OCI-LY7 (cell line): ENCODE results near the gene MIER2. TPM values are rescaled to one million over a fixed set of nuclear protein-coding genes. Genes with fewer than 3 reads are reported as not detected.
"Not testable (repeated sequence)": the region's sequence is repeated elsewhere in the genome, so short reads cannot be mapped to it uniquely, and the experiment has no call there.

Source experiments
- Bru-seq: library from RNA; stranded (reverse); fragments of 400-500 nt; gene quantifications from one replicate; lab custom pipeline; 2021; lab: Mats Ljungman, UMichigan
- BruChase-seq, 2 experiments: library from RNA; stranded (reverse); fragments of 400-500 nt; gene quantifications; one replicate each; lab custom pipeline; 2021; lab: Mats Ljungman, UMichigan
- BruUV-seq: library from RNA; stranded (reverse); fragments of 400-500 nt; replicated peaks from 2 replicates; lab custom pipeline; 2021; lab: Mats Ljungman, UMichigan
- CTCF ChIA-PET: fragments of 300-600 bp; sonication (Branson Sonifier 250); formaldehyde crosslinking; loops from one replicate; lab custom pipeline; 2022; ENCODE audit warnings: antibody characterized with exemption; ENCODE audit not compliant: unreplicated experiment; lab: Charles Lee
- POLR2A ChIA-PET: fragments of 300-600 bp; sonication (Branson Sonifier 250); formaldehyde crosslinking; loops from one replicate; lab custom pipeline; 2022; ENCODE audit warnings: antibody characterized with exemption; lab: Charles Lee
- DNase-seq: peaks from one replicate; pipeline ENCODE4 v3.0.0-alpha.2; 2015; ENCODE audit warnings: low spot score
- H2AFZ ChIP-seq: fragments of 200-600 bp; sonication (generic), shearing (Covaris generic); 2 replicates; pipeline ENCODE4 v1.6.1; 2014; ENCODE audit warnings: mild to moderate bottlenecking, antibody characterized with exemption, low read length, moderate library complexity
- H3K27ac ChIP-seq: fragments of 200-600 bp; sonication (generic); 2 replicates; pipeline ENCODE4 v1.5.1; 2014; ENCODE audit warnings: mixed run types, low read depth, mild to moderate bottlenecking, moderate library complexity, low read length, inconsistent platforms; ENCODE audit not compliant: poor library complexity, severe bottlenecking
- H3K36me3 ChIP-seq: fragments of 200-600 bp; sonication (generic); 2 replicates; pipeline ENCODE4 v1.6.1; 2014; ENCODE audit warnings: mild to moderate bottlenecking, antibody characterized with exemption, low read length, moderate library complexity, mixed read lengths; ENCODE audit not compliant: insufficient read depth
- H3K4me1 ChIP-seq: fragments of 200-600 bp; sonication (generic); 2 replicates; pipeline ENCODE4 v1.5.1; 2014; ENCODE audit warnings: mild to moderate bottlenecking, low read length; ENCODE audit not compliant: insufficient read depth, poor library complexity, severe bottlenecking
- H3K4me2 ChIP-seq: fragments of 200-600 bp; sonication (generic); 2 replicates; pipeline ENCODE4 v1.6.1; 2014; ENCODE audit warnings: mild to moderate bottlenecking, low read length
- H3K4me3 ChIP-seq: fragments of 200-600 bp; sonication (generic); 2 replicates; pipeline ENCODE4 v1.5.1; 2014; ENCODE audit warnings: mild to moderate bottlenecking, low read depth, low read length; ENCODE audit not compliant: poor library complexity, severe bottlenecking
- H3K79me2 ChIP-seq: fragments of 200-600 bp; sonication (generic); 2 replicates; pipeline ENCODE4 v1.6.1; 2016; ENCODE audit warnings: low read depth, mild to moderate bottlenecking, low read length, moderate library complexity, mixed read lengths; ENCODE audit not compliant: insufficient read depth
- H3K9me2 ChIP-seq: fragments of 200-600 bp; sonication (generic); 2 replicates; pipeline ENCODE4 v1.6.1; 2016; ENCODE audit warnings: mild to moderate bottlenecking, low read length, mixed read lengths; ENCODE audit not compliant: insufficient read depth
- H3K9me3 ChIP-seq: fragments of 200-600 bp; sonication (generic); 2 replicates; pipeline ENCODE4 v1.6.1; 2014; ENCODE audit warnings: mild to moderate bottlenecking, mixed run types, low read length, mixed read lengths
- H4K20me1 ChIP-seq: fragments of 200-600 bp; sonication (generic); 2 replicates; pipeline ENCODE4 v1.6.1; 2014; ENCODE audit warnings: mild to moderate bottlenecking, antibody characterized with exemption, low read length, moderate library complexity, mixed read lengths; ENCODE audit not compliant: insufficient read depth
- EZH2phosphoT487 ChIP-seq: fragments of 200-600 bp; sonication (generic); IDR thresholded peaks from 2 replicates; pipeline ENCODE4 v1.6.1; 2018; ENCODE audit warnings: low read depth, borderline replicate concordance, mild to moderate bottlenecking, mixed run types, antibody characterized with exemption, low read length, moderate library complexity, mixed read lengths
- intact Hi-C: fragments of 100-400 bp; cut with micrococcal nuclease; formaldehyde crosslinking; loops from one replicate; pipeline ENCODE4 v1.10.0; 2022; ENCODE audit not compliant: unreplicated experiment
- long read RNA-seq: library from polyadenylated mRNA; stranded (forward); transcript quantifications from one replicate; pipeline ENCODE4 v2.0.0, GENCODE V29; 2022
- total RNA-seq, 2 experiments: library from RNA; depleted of rRNA in 1 of 2; stranded (reverse); fragments of >200 nt in 1 of 2; shearing (Covaris generic) in 1 of 2; gene quantifications; 2 replicates each; pipeline ENCODE4 v1.2.3, GENCODE V29; 2014 to 2022
- TF ChIP-seq, protein P1 (sequence below): fragments of 200-600 bp; sonication (generic); conservative IDR thresholded peaks from 2 replicates; pipeline ENCODE4 v1.5.1; 2014; ENCODE audit warnings: mild to moderate bottlenecking, antibody characterized with exemption, low read length, moderate library complexity, mixed read lengths

MIER2 gene, protein sequence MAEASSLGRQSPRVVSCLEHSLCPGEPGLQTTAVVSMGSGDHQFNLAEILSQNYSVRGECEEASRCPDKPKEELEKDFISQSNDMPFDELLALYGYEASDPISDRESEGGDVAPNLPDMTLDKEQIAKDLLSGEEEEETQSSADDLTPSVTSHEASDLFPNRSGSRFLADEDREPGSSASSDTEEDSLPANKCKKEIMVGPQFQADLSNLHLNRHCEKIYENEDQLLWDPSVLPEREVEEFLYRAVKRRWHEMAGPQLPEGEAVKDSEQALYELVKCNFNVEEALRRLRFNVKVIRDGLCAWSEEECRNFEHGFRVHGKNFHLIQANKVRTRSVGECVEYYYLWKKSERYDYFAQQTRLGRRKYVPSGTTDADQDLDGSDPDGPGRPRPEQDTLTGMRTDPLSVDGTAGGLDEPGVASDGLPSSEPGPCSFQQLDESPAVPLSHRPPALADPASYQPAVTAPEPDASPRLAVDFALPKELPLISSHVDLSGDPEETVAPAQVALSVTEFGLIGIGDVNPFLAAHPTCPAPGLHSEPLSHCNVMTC
- total RNA-seq (2014; rRNA removed; shearing (Covaris generic)) (21.6 and 30.2 TPM in 2 replicates), total RNA-seq (2022) (29.1 and 33.0 TPM in 2 replicates), Bru-seq, nascent RNA (percentile 60 among the genes with signal in this experiment), BruChase-seq, experiment 1, labeled RNA remaining after a 6-hour chase (percentile 63 among the genes with signal in this experiment), BruChase-seq, experiment 2, labeled RNA remaining after a 2-hour chase (percentile 65 among the genes with signal in this experiment)
- long read RNA-seq, full-length matches to known transcripts, result 13 of 43 reads
- long read RNA-seq, partial matches to known transcripts, result 5 of 43 reads
- long read RNA-seq, other reads (novel, unspliced or antisense), result 25 of 43 reads

DNA sequence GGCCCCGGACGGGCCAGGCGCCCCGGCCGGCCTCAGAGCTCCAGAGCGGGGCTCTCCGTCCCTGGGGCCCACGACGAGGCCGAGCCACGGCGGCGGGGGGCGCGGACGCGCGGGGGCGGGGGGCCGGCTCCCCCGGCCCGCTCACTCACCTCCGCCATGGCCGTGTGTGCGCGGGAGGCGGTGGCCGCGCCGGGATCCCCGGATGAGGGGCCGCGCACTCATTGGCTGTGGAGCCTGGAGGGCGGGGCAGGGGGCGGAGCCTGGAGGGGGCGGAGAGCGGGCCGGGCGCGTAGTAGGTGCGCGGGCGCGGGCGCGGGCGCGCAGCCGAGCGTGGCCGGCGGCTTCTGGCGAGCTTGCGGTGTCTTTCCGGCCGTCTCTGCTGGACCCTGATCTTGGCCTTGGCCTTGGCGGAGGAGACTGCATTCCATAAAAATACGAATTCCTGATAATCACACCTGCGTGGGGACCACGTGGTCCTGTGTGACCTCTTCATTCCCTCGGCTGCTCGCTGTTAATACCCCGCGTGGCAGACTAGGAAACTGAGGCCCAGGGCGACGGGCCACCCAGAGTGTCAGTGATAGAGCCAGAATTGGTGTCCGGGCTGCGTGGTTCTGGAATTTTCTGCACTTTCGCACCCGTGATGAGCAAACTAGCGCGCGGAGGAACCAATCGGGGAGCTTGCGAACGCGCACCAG lies at the start of gene MIER2:
Gene MIER2, minus strand, starts transcription at position 172 of the 695 bp plus-strand sequence. Its CDS starts 14 bp downstream, at position 158.
- H3K4me3 ChIP-seq, result peak within 1 kb of the TSS; percentile 95
- peak within 1 kb of the TSS; percentile 93 for H2AFZ ChIP-seq
- peak; percentile 87 for DNase-seq
- peaks cover 32% of the 10 kb centered on the region for H3K36me3 ChIP-seq
- H4K20me1 ChIP-seq, result peaks cover 15% of the 10 kb centered on the region; the same call in 1 of the 2 replicates
- peaks cover 45% of the 10 kb centered on the region for H3K4me1 ChIP-seq
- H3K9me2 ChIP-seq, result no peaks in the 10 kb centered on the region
- ChIA-PET POLR2A (no interaction called here), CTCF (no interaction called here)
- TF ChIP-seq EZH2phosphoT487, result no peak
- TF ChIP-seq, protein P1, sequence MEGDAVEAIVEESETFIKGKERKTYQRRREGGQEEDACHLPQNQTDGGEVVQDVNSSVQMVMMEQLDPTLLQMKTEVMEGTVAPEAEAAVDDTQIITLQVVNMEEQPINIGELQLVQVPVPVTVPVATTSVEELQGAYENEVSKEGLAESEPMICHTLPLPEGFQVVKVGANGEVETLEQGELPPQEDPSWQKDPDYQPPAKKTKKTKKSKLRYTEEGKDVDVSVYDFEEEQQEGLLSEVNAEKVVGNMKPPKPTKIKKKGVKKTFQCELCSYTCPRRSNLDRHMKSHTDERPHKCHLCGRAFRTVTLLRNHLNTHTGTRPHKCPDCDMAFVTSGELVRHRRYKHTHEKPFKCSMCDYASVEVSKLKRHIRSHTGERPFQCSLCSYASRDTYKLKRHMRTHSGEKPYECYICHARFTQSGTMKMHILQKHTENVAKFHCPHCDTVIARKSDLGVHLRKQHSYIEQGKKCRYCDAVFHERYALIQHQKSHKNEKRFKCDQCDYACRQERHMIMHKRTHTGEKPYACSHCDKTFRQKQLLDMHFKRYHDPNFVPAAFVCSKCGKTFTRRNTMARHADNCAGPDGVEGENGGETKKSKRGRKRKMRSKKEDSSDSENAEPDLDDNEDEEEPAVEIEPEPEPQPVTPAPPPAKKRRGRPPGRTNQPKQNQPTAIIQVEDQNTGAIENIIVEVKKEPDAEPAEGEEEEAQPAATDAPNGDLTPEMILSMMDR, result no peak
- H3K4me2 ChIP-seq, result peak within 1 kb of the TSS; percentile 78
- H3K9me3 ChIP-seq, result no peaks in the 10 kb centered on the region
- intact Hi-C loops, result no loop called here
- peak within 1 kb of the TSS; percentile 27 for H3K27ac ChIP-seq
- peaks cover 42% of the 10 kb centered on the region for H3K79me2 ChIP-seq
- BruUV-seq, result no TSS peak

DNA sequence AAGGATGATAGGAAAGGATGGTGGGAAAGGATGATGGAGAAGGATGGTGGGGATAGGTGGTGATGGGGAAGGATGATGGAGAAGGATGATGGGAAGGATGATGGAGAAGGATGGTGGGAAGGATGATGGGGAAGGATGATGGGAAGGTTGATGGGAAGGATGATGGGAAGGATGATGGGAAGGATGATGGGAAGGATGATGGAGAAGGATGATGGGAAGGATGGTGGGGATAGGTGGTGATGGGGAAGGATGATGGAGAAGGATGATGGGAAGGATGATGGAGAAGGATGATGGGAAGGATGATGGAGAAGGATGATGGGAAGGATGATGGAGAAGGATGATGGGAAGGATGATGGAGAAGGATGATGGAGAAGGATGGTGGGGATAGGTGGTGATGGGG lies 49.0 kb upstream of the MIER2 start:
- BruUV-seq, CTCF ChIA-PET, H3K36me3 ChIP-seq, H3K4me3 ChIP-seq, DNase-seq, H2AFZ ChIP-seq, H3K4me1 ChIP-seq, POLR2A ChIA-PET, H3K9me3 ChIP-seq, H3K4me2 ChIP-seq, H4K20me1 ChIP-seq, H3K27ac ChIP-seq, intact Hi-C loops, H3K79me2 ChIP-seq, H3K9me2 ChIP-seq: not testable (repeated sequence)

DNA sequence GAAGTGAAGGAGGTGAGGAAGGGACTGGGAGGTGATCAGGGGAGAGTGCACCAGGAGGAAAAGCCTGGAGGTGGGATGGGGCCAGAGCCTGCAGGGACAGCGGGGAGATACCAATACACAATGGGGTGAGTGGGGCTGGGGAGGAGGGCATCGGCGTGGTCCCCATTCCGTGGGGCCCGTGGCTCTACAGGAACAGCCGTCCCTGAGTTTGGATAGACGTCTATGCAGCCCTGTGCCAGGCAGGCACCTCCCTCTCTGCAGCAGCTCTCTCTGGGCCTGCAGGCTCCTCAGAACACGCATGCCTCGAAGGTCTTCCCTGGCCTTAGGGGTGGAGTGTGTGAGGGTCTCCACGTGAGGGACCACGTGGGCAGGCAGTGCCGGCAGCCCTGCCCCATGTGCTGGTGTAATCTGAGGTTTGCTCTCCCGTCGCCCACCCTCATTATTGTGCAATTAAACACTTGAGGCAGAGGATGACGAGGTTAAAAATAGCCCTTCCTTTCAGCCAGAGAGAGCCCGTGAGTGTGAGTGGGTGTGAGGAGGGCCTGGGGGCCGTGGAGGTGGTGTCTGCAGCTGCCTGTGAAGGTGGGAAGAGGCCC lies 47.9 kb upstream of the MIER2 start:
- DNase-seq, result no peak
- H3K4me3 ChIP-seq, result no peak overlapping the region
- CTCF ChIA-PET, result no interaction called here
- H2AFZ ChIP-seq, result no peak overlapping the region
- intact Hi-C loops, result no loop called here
- no TSS peak for BruUV-seq
- H3K79me2 ChIP-seq, result no peaks in the 10 kb centered on the region
- POLR2A ChIA-PET, result no interaction called here
- H3K36me3 ChIP-seq, result no peaks in the 10 kb centered on the region
- no peaks in the 10 kb centered on the region for H3K9me3 ChIP-seq
- H3K9me2 ChIP-seq, result no peaks in the 10 kb centered on the region
- no peaks in the 10 kb centered on the region for H3K4me1 ChIP-seq
- no peak for TF ChIP-seq EZH2phosphoT487
- TF ChIP-seq, protein P1, result no peak
- H4K20me1 ChIP-seq, result no peaks in the 10 kb centered on the region
- no peak overlapping the region for H3K4me2 ChIP-seq
- no peak overlapping the region for H3K27ac ChIP-seq
